Stimulated activated CD8-positive, alpha-beta memory T cell treated with anti-CD3 and anti-CD28 coated beads, Interleukin-12 subunit alpha, Interleukin-12 subunit beta, amount 100 ng/mL, for 1 hour (primary cell): ENCODE data around the gene CLCNKB.
"Not testable (repeated sequence)": the region's sequence is repeated elsewhere in the genome, so short reads cannot be mapped to it uniquely, and the experiment has no call there.

Source experiments
- DNase-seq: peaks from one replicate; pipeline ENCODE4 v3.0.0-alpha.2; 2020; ENCODE audit warnings: low read depth

Gene CLCNKB

DNA sequence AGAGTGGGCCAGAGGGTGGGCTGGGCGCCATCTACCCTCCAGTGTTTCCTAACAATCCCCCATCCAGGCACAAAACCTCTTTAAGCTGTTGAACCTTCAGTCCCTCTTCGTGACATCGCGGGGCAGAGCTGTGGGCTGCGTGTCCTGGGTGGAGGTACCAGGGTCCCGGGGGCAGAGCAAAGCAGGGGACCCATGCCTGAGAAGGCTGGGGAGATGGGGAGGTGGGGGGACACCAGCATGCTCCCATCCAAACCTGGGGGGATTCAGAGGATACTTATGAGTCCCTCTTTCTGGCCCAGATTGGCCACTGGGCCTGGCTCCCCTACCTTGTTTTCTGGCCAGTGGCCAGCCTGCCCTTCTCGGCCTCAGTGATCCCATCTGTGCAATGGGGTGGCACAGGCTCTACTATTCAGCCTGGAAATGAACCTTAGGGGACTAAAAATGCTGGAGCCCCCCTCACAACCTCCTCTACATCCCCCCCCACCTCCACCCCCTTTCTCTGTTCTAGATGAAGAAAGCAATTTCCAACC lies 10.4 kb upstream of the CLCNKB start:
- not testable (repeated sequence) for DNase-seq

DNA sequence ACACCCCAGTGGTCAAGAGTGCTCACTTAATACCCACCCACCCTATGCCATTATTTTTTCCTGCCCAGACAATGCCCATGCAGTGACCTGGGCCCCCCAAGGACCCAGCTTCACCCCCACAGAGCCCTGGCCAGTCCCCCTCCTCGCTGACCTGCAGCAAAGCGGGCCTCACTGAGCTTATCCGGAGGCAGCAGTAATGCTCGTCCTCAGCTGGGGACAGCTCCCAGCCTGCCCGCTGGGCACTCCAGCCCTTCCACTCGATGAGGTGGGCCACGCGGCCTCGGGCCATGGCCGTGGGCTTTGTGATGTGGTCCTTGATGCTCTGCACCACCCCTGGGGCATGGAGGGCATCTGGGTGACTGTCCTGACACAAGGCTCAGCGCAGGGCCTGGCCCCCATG lies 7.1 kb upstream of the CLCNKB start:
- not testable (repeated sequence) for DNase-seq

DNA sequence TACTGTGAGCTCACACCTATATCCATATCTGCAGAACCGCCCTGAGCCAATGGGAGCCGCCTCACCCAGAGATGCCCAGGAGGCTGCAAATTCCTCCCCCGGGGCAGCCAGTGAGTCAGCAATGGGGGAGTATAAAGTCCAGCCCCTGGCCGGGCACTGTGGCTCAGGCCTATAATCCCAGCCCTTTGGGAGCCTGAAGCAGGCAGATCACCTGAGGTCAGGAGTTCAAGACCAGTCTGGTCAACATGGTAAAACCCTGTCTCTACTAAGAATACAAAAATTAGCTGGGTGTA lies 5.0 kb upstream of the CLCNKB start:
- no peak for DNase-seq

DNA sequence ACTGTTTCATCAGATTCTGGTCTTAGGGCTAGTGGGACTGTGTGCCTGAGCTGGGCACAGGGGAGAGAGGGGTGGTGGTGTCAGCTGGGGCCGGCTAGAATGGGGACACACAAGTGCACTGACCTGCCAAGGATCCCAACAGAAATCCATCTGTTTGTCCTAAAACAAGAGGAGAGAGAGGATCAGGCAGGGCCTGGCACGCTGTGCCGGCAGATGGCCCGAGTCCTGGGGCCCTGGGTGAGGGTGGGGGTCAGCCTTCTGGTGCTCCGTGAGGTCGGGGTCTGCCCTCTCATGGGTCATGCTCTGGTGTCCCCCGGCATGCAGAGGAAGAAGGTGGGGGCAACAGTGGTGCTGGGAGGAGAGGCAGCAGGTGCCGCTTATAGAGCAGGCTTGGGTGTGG lies 3.7 kb upstream of the CLCNKB start:
- not testable (repeated sequence) for DNase-seq

DNA sequence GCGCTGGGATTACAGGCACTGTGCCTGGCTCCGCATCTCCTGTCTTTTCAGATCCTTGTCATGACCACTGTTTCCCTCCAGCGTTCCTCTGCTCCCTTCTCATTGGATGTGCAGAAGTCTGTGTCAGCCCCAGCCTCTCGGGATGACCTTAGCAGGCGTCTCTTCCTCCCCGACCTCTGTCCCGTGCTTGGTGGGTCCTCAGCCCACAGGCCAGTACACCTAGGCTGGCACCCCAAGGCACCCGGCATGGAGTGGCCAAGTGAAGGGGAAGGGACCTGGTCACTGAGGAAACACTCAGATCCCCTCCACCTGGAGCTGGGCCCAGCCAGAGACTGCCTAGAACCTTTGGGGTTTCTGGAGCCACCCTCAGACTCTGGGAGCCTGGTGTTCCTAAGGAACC lies 2.4 kb upstream of the CLCNKB start:
- DNase-seq = no peak

DNA sequence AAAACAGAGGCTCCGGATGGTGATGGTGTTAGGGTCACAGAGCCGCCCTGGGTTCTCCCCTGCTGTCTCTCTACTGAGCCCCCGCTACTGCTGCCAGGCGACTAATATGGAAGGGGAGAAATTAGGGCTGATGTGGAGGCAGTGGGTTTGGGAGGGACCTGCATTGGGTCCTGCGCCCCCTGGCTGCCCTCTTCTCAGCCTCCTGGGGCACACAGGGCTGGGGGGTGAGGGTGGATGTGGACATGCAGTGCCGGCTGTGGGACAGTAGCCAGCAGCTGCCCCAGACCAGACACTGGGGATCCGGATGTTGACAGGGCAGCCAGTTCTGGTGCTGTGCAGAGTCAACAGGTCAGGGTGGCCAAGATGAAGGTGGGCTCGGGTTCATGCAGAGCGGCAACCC lies 1.5 kb upstream of the CLCNKB start:
- DNase-seq = no peak

DNA sequence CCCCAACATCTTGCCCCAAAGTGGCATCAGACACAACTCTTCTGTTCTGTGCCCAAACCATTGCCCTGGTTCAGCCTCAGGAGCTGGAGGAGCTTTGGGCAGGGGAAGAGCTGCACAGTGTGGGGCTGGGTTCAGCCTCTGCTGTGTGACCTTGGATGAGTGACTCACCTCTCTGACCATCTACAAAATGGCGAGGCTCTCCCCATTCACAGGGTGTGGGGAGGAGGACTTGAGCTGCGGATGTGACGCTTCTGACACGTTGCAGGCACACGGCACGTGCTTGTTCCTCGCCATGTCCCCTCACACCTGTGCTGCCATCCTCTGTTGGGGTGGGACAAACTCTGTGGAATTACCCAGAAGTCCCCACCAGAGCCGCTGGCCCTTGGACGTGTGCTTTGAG lies 928 bp upstream of the CLCNKB start:
- DNase-seq = not testable (repeated sequence)

DNA sequence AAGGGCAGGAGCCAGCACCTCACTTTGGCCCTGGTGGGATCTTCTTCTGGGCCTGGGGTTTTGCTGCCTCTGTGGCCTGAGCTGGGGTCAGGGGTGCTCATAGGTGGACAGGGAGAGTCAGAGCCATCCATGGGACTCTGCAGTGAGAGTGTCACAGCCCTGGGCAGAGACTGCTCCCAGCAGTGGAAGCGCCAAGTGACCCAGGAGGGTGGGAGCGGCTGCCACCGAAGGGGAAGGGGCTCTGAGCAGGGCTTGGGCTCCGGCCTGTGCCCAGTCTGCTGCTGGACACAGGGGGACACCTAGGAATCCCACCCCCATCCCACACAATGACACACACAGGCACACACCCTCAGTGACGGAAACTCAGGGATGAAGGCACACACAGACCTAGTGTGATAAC lies 368 bp downstream of the CLCNKB start:
- no peak for DNase-seq

DNA sequence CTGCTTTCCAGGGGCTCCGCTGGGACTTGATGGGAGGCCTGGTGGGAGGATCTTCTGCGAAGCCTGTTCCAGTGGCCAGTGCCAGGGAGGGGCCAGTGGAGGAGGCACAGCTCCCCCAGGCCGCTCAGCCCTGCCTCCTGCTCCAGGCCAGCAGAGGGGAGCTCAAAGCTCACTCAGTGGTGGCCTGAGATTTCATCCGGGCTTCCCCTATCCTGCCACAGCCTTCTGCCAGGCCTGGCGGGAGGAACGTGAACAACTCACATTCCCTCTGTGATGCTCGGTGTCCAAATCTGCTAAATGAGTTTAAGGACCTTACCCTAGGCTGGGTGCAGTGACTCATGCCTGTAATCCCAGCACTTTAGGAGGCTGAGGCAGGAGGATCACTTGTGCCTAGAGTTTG lies 3.3 kb downstream of the CLCNKB start:
- no peak for DNase-seq

DNA sequence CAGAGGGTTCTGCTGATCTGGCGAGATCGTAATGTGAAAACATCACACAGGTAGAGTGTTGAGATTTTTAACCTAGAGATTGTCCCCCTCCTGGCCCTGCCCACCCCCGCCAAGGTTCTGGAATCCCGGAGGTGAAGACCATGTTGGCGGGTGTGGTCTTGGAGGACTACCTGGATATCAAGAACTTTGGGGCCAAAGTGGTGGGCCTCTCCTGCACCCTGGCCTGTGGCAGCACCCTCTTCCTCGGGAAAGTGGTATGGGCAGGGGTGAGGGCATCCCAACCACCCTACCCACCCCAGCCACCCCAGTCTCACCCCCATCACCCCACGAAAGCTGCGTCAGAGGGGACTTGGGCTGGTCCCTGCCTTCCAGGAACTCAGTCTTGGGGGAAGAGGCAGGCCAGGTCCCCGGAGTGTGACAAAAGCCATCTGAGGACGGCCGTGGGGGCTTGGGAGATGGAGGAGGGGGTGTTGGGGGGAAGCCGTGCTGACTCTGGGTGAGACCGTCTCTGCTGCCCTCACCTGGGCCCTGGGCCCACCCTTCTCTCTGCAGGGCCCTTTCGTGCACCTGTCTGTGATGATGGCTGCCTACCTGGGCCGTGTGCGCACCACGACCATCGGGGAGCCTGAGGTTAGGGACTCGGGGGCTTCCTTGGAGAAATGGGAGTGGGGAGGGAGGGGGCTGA lies 4.4 kb downstream of the CLCNKB start:
- DNase-seq = no peak

DNA sequence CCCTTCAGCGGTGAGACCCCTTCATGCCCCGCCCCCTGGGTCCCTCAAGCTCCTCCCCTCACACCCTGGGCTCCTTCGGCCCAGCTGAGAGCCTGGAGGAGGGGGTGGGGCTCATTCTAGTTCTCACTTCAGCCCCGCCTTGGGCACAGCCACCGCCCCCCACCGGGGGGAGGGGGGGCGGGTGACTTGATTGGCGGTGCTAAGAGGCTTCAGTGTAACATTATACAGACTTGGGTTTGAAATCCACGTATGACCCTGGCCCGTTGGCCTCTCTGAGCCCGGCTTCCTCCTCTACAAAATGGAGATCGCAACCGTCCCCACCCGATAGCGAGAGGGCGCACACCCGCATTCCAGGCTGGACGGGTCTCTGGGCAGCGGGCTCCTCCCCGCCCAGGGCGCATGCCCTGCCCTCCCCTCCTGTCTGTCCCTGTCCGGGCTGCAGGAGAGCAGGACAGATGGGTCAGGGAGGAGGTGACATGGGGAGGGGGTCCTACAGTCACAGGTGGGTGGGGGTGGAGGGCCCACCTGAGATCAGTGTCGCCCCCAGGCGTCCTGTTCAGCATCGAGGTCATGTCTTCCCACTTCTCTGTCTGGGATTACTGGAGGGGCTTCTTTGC lies 5.1 kb downstream of the CLCNKB start:
- no peak for DNase-seq

DNA sequence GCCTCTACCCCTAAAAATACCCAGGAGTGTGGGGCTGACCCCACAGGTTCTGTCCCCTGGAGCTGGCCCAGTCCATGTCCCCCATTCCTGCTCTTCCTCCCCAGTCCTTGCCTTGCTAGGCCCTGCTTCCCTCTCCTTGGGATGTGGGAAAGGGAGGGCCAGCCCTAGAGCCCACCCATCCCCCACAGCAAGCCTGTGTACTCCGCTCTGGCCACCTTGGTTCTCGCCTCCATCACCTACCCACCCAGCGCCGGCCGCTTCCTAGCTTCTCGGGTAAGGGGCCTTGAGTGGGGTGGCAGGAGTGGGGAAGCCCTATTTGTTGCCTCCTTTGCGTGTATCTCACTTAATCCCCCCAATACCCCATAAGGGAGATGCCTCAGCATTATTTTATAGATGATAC lies 6.7 kb downstream of the CLCNKB start:
- no peak for DNase-seq

DNA sequence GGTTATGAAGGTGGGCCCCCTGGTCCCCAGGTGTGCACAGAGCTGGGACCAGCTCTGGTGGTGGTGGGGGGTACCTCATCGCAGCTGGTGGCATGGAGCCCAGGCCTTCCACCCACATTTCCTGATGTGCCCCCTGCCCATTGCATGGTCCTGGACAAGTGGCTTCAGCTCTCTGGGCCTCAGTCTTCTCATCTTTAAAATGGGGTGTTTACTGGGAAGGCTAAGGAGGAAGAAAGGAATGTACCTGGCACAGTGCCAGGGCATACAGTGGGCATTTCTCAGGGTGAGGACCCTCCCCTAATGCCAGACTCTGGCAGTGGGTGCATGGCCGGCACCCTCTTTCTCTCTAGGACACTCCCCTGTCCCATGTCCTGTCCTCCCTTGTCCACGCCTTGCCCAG lies 7.5 kb downstream of the CLCNKB start:
- DNase-seq = no peak

DNA sequence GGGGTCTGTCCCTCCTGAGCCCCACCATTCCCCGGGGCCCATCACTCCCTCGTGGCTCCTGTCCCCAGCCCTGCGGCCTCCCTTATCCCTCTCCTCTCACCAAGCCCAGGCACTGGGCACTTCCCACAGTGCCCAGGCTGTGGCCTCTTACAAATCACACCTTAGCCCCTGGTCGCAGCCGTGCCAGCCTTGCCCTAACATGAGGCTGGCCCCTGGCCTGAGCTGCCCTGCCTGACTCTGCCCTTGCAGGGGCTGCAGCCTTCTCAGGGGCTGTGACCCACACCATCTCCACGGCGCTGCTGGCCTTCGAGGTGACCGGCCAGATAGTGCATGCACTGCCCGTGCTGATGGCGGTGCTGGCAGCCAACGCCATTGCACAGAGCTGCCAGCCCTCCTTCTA lies 8.4 kb downstream of the CLCNKB start:
- DNase-seq = not testable (repeated sequence)

DNA sequence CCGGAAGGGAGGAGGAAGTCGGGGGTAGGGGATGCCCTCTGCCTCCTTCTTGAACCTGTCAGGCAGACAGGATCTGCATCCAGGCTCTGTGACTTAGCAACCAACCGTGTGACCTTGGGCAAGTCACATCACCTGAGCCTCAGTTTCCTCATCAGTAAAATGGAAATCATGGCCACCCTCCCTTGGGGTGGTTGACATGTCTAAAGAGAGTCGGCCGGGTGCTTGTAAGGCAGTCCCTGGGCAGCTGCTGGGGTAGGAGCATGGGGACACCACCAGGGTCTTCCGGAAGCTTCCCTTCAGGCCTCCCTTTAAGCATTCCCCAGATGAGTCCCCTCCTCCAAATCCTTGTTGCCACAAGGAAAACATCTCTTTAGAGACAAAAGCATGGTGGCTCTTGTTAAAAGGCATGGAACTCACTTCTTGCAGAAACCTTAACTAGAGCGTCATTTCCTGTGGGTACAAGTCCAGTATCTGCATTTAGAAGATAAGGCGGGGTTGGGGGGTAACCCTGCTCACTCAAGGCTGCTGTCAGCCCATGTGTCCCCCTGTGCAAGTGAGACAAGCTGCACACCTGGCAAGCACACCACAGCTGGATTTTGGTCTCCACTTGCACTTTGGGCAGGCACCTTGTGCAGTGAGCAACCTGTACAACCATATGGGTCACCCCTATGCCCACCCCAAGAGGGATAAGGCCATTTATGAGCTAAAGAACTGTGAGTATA lies 10.4 kb downstream of the CLCNKB start:
- no peak for DNase-seq

DNA sequence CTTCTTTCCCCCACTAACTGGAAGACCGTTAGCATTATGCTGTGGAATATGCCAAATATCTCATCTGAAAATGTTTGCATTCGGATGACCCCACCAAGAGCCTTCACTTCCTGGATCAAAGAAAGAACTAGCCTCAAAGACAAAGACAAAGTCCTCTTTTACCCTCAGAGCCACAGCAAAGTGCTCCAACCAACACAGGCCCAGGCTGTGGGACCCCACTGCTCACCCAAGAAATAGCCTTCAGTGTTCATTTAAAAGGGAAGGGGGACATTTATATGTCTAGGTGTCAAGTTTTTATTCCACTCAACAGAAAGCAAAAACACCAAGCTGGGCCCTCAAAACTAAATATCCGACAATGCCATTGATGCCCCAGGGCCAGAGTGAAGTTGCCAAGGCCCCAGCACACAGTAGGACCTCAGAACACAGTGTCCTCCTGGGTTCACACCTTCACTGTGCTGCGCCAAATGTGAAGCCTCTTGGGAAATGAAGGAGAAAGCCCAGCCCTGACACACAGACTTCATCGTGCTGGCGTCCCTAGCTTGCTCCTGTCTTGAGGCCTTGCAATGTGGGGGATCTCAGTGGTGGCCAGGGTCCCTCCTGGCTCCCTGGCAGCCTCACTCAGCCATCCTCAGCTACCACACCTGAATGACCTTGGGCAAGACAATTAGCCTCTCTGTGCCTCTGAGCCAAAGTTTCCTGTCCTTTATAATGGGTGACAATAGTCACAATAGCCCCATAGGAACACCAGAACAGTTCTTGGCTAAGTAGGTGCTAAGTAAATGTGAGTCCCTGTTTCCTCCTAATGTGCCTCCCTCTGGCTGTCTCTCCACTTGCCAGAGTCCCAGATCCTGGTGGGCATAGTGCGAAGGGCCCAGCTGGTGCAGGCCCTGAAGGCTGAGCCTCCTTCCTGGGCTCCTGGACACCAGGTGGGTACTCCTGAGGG lies 11.3 kb downstream of the CLCNKB start:
- no peak for DNase-seq

DNA sequence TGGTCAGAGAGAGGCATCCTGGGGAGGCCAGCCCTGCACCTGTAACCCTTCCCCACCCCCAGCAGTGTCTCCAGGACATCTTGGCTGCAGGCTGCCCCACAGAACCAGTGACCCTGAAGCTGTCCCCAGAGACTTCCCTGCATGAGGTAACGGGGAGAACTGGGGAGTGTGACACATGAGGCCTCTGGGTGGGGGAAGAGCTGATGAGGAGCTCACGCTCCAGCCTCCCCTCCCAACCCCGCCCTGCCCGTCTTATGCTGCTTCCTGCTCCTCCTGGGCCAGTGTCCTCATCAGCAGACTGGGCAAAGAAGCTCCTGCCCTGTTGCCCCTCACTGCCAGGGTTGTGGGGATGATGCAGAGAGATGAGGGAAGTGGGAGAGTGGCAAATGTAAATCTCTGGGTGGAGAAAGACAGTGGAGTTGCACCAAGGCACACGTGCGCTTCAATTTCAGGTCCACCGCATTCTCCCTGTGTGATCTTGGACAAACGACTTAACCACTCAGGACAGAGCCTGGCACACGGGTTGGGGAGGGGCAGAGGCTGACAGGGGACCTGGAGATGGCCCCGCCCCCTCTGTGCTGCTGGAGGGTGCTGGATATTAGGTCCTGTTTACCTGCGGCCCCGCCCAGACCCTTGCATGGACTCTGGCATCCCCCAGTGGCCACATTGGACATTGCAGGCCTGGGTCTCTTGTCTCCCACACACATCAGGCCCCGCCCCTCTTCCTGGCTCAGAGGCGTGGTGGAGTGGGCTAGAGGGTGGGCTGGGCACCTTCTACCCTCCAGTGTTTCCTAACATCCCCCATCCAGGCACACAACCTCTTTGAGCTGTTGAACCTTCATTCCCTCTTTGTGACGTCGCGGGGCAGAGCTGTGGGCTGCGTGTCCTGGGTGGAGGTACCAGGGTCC lies 12.3 kb downstream of the CLCNKB start:
- peak; percentile 74 for DNase-seq

DNA sequence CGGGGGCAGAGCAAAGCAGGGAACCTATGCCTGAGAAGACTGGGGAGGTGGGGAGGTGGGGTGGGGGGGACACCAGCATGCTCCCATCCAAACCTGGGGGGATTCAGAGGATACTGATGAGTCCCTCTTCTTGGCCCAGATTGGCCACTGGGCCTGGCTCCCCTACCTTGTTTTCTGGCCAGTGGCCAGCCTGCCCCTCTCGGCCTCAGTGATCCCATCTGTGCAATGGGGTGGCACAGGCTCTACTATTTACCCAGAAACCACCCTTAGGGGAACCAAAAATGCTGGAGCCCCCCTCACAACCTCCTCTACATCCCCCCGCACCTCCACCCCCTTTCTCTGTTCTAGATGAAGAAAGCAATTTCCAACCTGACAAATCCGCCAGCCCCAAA lies 12.9 kb downstream of the CLCNKB start:
- DNase-seq = not testable (repeated sequence)

DNA sequence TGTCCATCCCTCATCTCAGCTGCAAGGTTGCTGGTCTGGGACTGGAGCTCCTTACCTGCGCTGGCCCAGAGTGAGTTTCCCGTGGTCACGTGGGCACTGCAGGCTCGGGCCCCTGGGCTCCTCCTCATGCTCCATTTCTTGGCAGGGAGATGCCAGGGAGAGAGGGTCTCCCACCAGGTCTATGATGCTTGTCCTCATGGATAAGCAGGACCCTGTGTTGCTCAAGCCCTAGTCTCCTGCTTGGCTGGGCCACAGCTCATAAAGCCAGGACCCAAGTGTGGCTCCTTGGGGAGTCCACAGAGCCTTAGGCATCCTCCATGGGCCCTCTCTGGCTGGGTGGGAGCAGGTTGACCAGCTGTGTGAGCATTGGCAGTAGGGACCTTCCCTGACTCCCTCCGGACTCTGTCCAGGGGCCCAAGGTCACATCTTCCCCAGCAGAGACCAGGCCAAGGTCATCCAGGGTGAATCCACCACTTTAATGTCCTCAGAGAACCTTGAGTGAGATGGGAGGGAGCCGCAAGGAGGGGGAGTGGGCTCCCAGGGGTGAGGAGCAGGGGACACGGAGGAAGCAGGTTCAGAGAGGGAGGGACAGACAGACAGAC lies 13.8 kb downstream of the CLCNKB start:
- DNase-seq = not testable (repeated sequence)

DNA sequence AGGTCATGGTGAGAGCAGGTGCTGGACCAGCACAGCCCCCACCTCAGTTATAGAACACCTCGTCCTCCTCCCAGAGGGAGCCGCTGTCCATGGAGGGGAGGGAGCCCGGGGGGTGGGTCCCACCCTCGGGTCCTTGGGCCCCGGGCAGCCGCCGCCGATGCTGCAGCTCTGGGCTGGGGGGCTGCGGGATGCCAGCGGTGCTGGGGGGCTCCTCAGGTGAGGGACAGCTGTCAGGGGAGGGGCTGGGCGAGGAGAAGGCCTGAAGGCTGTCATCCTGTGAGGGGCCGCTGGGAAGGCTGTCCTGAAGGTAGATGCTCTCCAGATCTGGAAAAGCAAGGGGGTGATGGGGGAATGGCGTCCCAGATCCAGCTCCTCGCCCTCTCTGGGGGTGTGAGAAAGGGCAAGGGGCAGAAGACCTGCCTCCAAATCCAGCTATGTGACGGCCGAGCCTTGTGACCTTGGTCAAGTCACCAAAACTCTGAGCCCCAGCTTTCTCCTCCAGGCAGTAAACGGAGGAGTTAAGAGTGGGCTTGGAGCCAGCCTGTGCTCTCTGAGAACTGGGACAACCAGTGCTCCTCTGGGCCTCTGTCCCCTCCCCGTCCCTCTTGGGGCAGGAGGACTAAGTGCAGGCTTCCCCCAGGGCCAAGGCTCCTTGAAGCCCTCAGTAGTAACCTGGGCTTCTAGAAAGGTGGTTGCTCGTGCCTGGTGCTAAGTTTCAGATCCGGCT lies 15.0 kb downstream of the CLCNKB start:
- DNase-seq = not testable (repeated sequence)
